Measurements from ENCODE around the gene SLC25A36. TPM values are rescaled to one million over a fixed set of nuclear protein-coding genes. Genes with fewer than 3 reads are reported as not detected.

The SLC25A36 gene
- total RNA-seq, 4 donors from 2014 or later = 42.1 to 73.8 (median 62.3) TPM

- ATAC-seq = no peak
- H3K36me3 ChIP-seq = no peaks in the 10 kb centered on the region
- 100% methylated on average over 1 of the region's 1 CpG for WGBS, 2 donors (ENCODE audit: low coverage in 1 of 2)
Measured at GRCh38 chr3:141006344-141006743, 64.7 kb downstream of the SLC25A36 start.

GRCh38 chr3:141009496-141009895 is 67.9 kb downstream of the SLC25A36 start:
- peaks cover 4% of the 10 kb centered on the region for H3K27me3 ChIP-seq
- no peaks in the 10 kb centered on the region for H3K36me3 ChIP-seq
- H3K4me1 ChIP-seq = peaks cover 0 to 8% (median 3%) of the 10 kb centered on the region in 3 donors
- H3K27ac ChIP-seq = no peak overlapping the region
- 61 to 68% methylated on average over 2 to 3 of the region's 3 CpGs for WGBS, 2 donors (ENCODE audit: low coverage in 1 of 2)
- TF ChIP-seq POLR2A (IDR thresholded peaks at IDR 0.05) (no peak), EP300 (IDR thresholded peaks at IDR 0.05) (no peak), POLR2AphosphoS5 (IDR thresholded peaks at IDR 0.05) (no peak), CTCF (IDR thresholded peaks at IDR 0.05) (no peak)
- no peaks in the 10 kb centered on the region for H3K9me3 ChIP-seq
- no peak for ATAC-seq
- no peak overlapping the region for H3K4me3 ChIP-seq

More at GRCh38 chr3:141006344-141006743, 64.7 kb downstream of the SLC25A36 start:
- H3K27me3 ChIP-seq = peaks cover 4% of the 10 kb centered on the region
- H3K4me1 ChIP-seq = peaks cover 0 to 2% (median 1%) of the 10 kb centered on the region in 3 donors
- H3K9me3 ChIP-seq = no peaks in the 10 kb centered on the region
- no peak for TF ChIP-seq POLR2A (IDR thresholded peaks at IDR 0.05)
- TF ChIP-seq CTCF (IDR thresholded peaks at IDR 0.05) = no peak
- no peak for TF ChIP-seq POLR2AphosphoS5 (IDR thresholded peaks at IDR 0.05)
- TF ChIP-seq EP300 (IDR thresholded peaks at IDR 0.05) = no peak
- H3K27ac ChIP-seq = no peak overlapping the region
- H3K4me3 ChIP-seq = no peak overlapping the region

- 17 to 20% methylated on average over 10 to 11 of the region's 13 CpGs for WGBS, 2 donors (ENCODE audit: low coverage in 1 of 2)
- H3K4me1 ChIP-seq = peaks cover 0 to 8% (median 3%) of the 10 kb centered on the region in 3 donors
- TF ChIP-seq EP300 (IDR thresholded peaks at IDR 0.05) (no peak), CTCF (IDR thresholded peaks at IDR 0.05) (peak; percentile 64 to 90 (median 69)), POLR2AphosphoS5 (IDR thresholded peaks at IDR 0.05) (no peak)
- no peak overlapping the region for H3K27ac ChIP-seq
- H3K9me3 ChIP-seq = no peaks in the 10 kb centered on the region
- H3K36me3 ChIP-seq = no peaks in the 10 kb centered on the region
- no peak overlapping the region for H3K4me3 ChIP-seq
- peak; percentile 43 for ATAC-seq
- peaks cover 4% of the 10 kb centered on the region for H3K27me3 ChIP-seq
Measured at GRCh38 chr3:141011232-141011996, 69.8 kb downstream of the SLC25A36 start.

GRCh38 chr3:141011997-141012262 is 70.3 kb downstream of the SLC25A36 start:
- Histone ChIP-seq H3K4me1 (peaks cover 0 to 8% (median 3%) of the 10 kb centered on the region in 3 donors), H3K36me3 (no peaks in the 10 kb centered on the region), H3K4me3 (no peak overlapping the region), H3K9me3 (no peaks in the 10 kb centered on the region), H3K27ac (no peak overlapping the region), H3K27me3 (peaks cover 4% of the 10 kb centered on the region)
- 35 to 48% methylated on average over 4 of the region's 4 CpGs for WGBS, 2 donors (ENCODE audit: low coverage in 1 of 2)
- no peak for ATAC-seq
- TF ChIP-seq CTCF (IDR thresholded peaks at IDR 0.05) = no peak
- TF ChIP-seq POLR2AphosphoS5 (IDR thresholded peaks at IDR 0.05) = no peak
- no peak for TF ChIP-seq POLR2A (IDR thresholded peaks at IDR 0.05)
- no peak for TF ChIP-seq EP300 (IDR thresholded peaks at IDR 0.05)

GRCh38 chr3:141012571-141012970 is 70.9 kb downstream of the SLC25A36 start:
- Histone ChIP-seq H3K36me3 (no peaks in the 10 kb centered on the region), H3K4me1 (peaks cover 0 to 8% (median 3%) of the 10 kb centered on the region in 3 donors), H3K27ac (peak overlapping the region in 1 of 4 donors; percentile 3), H3K9me3 (no peaks in the 10 kb centered on the region), H3K4me3 (no peak overlapping the region), H3K27me3 (peaks cover 4% of the 10 kb centered on the region)
- 92 to 100% methylated on average over 1 of the region's 2 CpGs for WGBS, 2 donors (ENCODE audit: low coverage in 1 of 2)
- no peak for ATAC-seq
- no peak for TF ChIP-seq POLR2AphosphoS5 (IDR thresholded peaks at IDR 0.05)
- TF ChIP-seq CTCF (IDR thresholded peaks at IDR 0.05) = no peak
- no peak for TF ChIP-seq EP300 (IDR thresholded peaks at IDR 0.05)
- TF ChIP-seq POLR2A (IDR thresholded peaks at IDR 0.05) = no peak
